Endothelial cell of umbilical vein (primary cell): Measurements from ENCODE around the gene ZNF385C.

ENCODE experiments used
- CTCF ChIP-seq, 2 donors: IDR thresholded peaks; 1 replicate in 1 of 2; 2 replicates in 1 of 2; pipeline ENCODE4 v1.5.1; 2011; ENCODE audit warnings: low read length in 2 of 2, mild to moderate bottlenecking in 2 of 2, moderate library complexity in 2 of 2, control low read depth in 1 of 2, inconsistent platforms in 1 of 2, low read depth in 1 of 2; ENCODE audit not compliant: insufficient read depth in 1 of 2; ENCODE audit errors: extremely low read depth in 1 of 2
- GATA2 ChIP-seq: IDR thresholded peaks from 2 replicates; pipeline ENCODE4 v1.7.0; 2011; ENCODE audit warnings: low read depth, mild to moderate bottlenecking, moderate library complexity, mixed read lengths, low read length; ENCODE audit not compliant: insufficient read length, insufficient read depth
- JUN ChIP-seq: IDR thresholded peaks from 2 replicates; pipeline ENCODE4 v1.6.1; 2011; ENCODE audit warnings: borderline replicate concordance, low read depth; ENCODE audit not compliant: insufficient read length, insufficient read depth
- MYC ChIP-seq: IDR thresholded peaks from one replicate; pipeline ENCODE4 v1.6.1; 2011; ENCODE audit warnings: mild to moderate bottlenecking, low read depth, low read length
- POLR2A ChIP-seq: IDR thresholded peaks from 2 replicates; pipeline ENCODE4 v1.6.1; 2012; ENCODE audit warnings: low read depth, mild to moderate bottlenecking, control low read depth, low read length
- POLR2AphosphoS5 ChIP-seq: IDR thresholded peaks from 2 replicates; pipeline ENCODE4 v1.6.1; 2012; ENCODE audit warnings: low read depth, mild to moderate bottlenecking, control low read depth, low read length, moderate library complexity; ENCODE audit not compliant: insufficient read depth

- TF ChIP-seq CTCF (IDR thresholded peaks at IDR 0.05; ENCODE audit: extremely low read depth in 1 of 2, insufficient read depth in 1 of 2, low read depth in 1 of 2, low read length in 2 of 2) (no peak), GATA2 (no peak), POLR2A (peak; percentile 36), POLR2AphosphoS5 (no peak), MYC (no peak), JUN (no peak)
Measured at GRCh38 chr17:42025936-42026335, 72.3 kb downstream of the ZNF385C start.
